IMR-90 (cell line): ENCODE results near the gene STX8. TPM values are rescaled to one million over a fixed set of nuclear protein-coding genes. Genes with fewer than 3 reads are reported as not detected.
A peak's percentile ranks its signal among the peaks of the same experiment; 100 is the strongest.

Experiments used
- ATAC-seq: fragments of 200-7000 bp; cut with Tn5 transposase; 2 replicates; pipeline ENCODE4 v1.9.1; 2020; ENCODE audit warnings: low read depth, mild to moderate bottlenecking, moderate library complexity
- BruUV-seq: library from RNA; stranded (reverse); fragments of 400-500 nt; replicated peaks from 2 replicates; lab custom pipeline; 2021; lab: Mats Ljungman, UMichigan
- CTCF ChIA-PET: fragments of 300-600 bp; formaldehyde crosslinking; extraction: SDS; loops from one replicate; lab custom pipeline; 2021; ENCODE audit warnings: antibody characterized with exemption; lab: Yijun Ruan, JAX
- POLR2A ChIA-PET: fragments of 300-600 bp; sonication (Branson Sonifier 250); formaldehyde crosslinking; loops from one replicate; lab custom pipeline; 2022; ENCODE audit warnings: antibody characterized with exemption; ENCODE audit not compliant: unreplicated experiment; lab: Charles Lee
- DNase-seq: peaks from one replicate; pipeline ENCODE4 v3.0.0; 2013
- H2AFZ ChIP-seq: replicated peaks from 2 replicates; pipeline ENCODE3; 2013; ENCODE audit warnings: low read length, mild to moderate bottlenecking; ENCODE audit not compliant: poor library complexity
- H2AK5ac ChIP-seq: 2 replicates; pipeline ENCODE4 v1.6.1; 2013; ENCODE audit warnings: low read depth, low read length, inconsistent platforms
- H2AK9ac ChIP-seq: replicated peaks from 2 replicates; pipeline ENCODE3; 2013; ENCODE audit warnings: mild to moderate bottlenecking, low read depth, low read length, moderate library complexity; ENCODE audit not compliant: poor library complexity
- H2BK120ac ChIP-seq: 2 replicates; pipeline ENCODE4 v1.6.1; 2013; ENCODE audit warnings: low read depth, low read length, inconsistent platforms
- H2BK15ac ChIP-seq: 3 replicates; pipeline ENCODE4 v1.6.1; 2013; ENCODE audit warnings: low read depth, low read length, inconsistent platforms
- H2BK20ac ChIP-seq: 2 replicates; pipeline ENCODE4 v1.6.1; 2013; ENCODE audit warnings: low read depth, mild to moderate bottlenecking, inconsistent platforms, low read length, moderate library complexity
- H2BK5ac ChIP-seq: 2 replicates; pipeline ENCODE4 v1.6.1; 2013; ENCODE audit warnings: mild to moderate bottlenecking, low read depth, low read length, inconsistent platforms; ENCODE audit not compliant: poor library complexity, severe bottlenecking
- H3K14ac ChIP-seq: replicated peaks from 2 replicates; pipeline ENCODE4 v1.6.1; 2013; ENCODE audit warnings: low read depth, low read length, inconsistent platforms
- H3K18ac ChIP-seq: 2 replicates; pipeline ENCODE4 v1.6.1; 2013; ENCODE audit warnings: low read depth, low read length, control low read depth
- H3K23ac ChIP-seq: 2 replicates; pipeline ENCODE4 v1.6.1; 2013; ENCODE audit warnings: low read depth, low read length, inconsistent platforms
- H3K27ac ChIP-seq: 2 replicates; pipeline ENCODE4 v1.5.1; 2013; ENCODE audit warnings: mild to moderate bottlenecking, control low read depth, low read length; ENCODE audit not compliant: insufficient read depth
- H3K27me3 ChIP-seq: 2 replicates; pipeline ENCODE4 v1.6.1; 2013; ENCODE audit warnings: low read length; ENCODE audit not compliant: control insufficient read depth, insufficient read depth
- H3K36me3 ChIP-seq: 2 replicates; pipeline ENCODE4 v1.6.1; 2013; ENCODE audit warnings: low read length, mixed read lengths; ENCODE audit not compliant: control insufficient read depth, insufficient read depth
- H3K4ac ChIP-seq: 2 replicates; pipeline ENCODE4 v1.6.1; 2013; ENCODE audit warnings: low read depth, low read length, inconsistent platforms
- H3K4me1 ChIP-seq: 2 replicates; pipeline ENCODE4 v1.6.1; 2013; ENCODE audit warnings: low read length, mixed read lengths; ENCODE audit not compliant: control insufficient read depth, insufficient read depth
- H3K4me2 ChIP-seq: 2 replicates; pipeline ENCODE4 v1.6.1; 2013; ENCODE audit warnings: low read depth, mild to moderate bottlenecking, control low read depth, low read length, moderate library complexity
- H3K4me3 ChIP-seq: 2 replicates; pipeline ENCODE4 v1.5.1; 2013; ENCODE audit warnings: low read depth, mild to moderate bottlenecking, control low read depth, low read length, moderate library complexity; ENCODE audit not compliant: insufficient read depth
- H3K56ac ChIP-seq: 2 replicates; pipeline ENCODE4 v1.6.1; 2013; ENCODE audit warnings: low read length, inconsistent platforms; ENCODE audit not compliant: insufficient read depth; ENCODE audit errors: extremely low read depth
- H3K79me1 ChIP-seq, 2 experiments: 2 replicates each; pipeline ENCODE4 v1.6.1; 2013; ENCODE audit warnings: low read length in 2 of 2, inconsistent platforms in 1 of 2, low read depth in 1 of 2
- H3K9ac ChIP-seq: 2 replicates; pipeline ENCODE4 v1.6.1; 2013; ENCODE audit warnings: low read depth, low read length, control low read depth
- H3K9me1 ChIP-seq: 2 replicates; pipeline ENCODE4 v1.6.1; 2013; ENCODE audit warnings: low read length, inconsistent platforms; ENCODE audit not compliant: insufficient read depth
- H3K9me3 ChIP-seq: 2 replicates; pipeline ENCODE4 v1.6.1; 2013; ENCODE audit warnings: low read length; ENCODE audit not compliant: control insufficient read depth, insufficient read depth
- H4K20me1 ChIP-seq: 2 replicates; pipeline ENCODE4 v1.6.1; 2013; ENCODE audit warnings: low read length, inconsistent platforms; ENCODE audit not compliant: insufficient read depth
- H4K5ac ChIP-seq: 2 replicates; pipeline ENCODE4 v1.6.1; 2013; ENCODE audit warnings: mild to moderate bottlenecking, low read depth, low read length, control low read depth
- H4K8ac ChIP-seq, 2 experiments: 2 replicates each; pipeline ENCODE4 v1.6.1; 2013; ENCODE audit warnings: low read depth in 2 of 2, low read length in 2 of 2, control low read depth in 1 of 2, inconsistent platforms in 1 of 2
- H4K91ac ChIP-seq: 2 replicates; pipeline ENCODE4 v1.6.1; 2013; ENCODE audit warnings: low read depth, low read length, inconsistent platforms; ENCODE audit not compliant: insufficient read depth
- CEBPB ChIP-seq: IDR thresholded peaks from 2 replicates; pipeline ENCODE4 v1.6.1; 2012; ENCODE audit warnings: low read depth, low read length, improper control_type of control experiment
- FOS ChIP-seq: fragments of 150-350 bp; IDR thresholded peaks from 2 replicates; pipeline ENCODE4 v1.6.1; 2016; ENCODE audit warnings: low read depth, low read length
- RAD21 ChIP-seq: IDR thresholded peaks from 2 replicates; pipeline ENCODE4 v1.6.1; 2012; ENCODE audit warnings: low read length, improper control_type of control experiment
- WGBS, 2 experiments: methylation state at CpG; one replicate each; pipeline versions ENCODE4 v1.1.5 to v1.1.7; 2013; ENCODE audit warnings: missing lambda C conversion rate in 2 of 2; ENCODE audit not compliant: insufficient read length in 1 of 2; ENCODE audit errors: extremely low coverage in 2 of 2; 5-methylcytosine and 5-hydroxymethylcytosine counted together
- dilution Hi-C: fragments of 300-500 bp; cut with HindIII; formaldehyde crosslinking; loops from one replicate; pipeline ENCODE4 v1.14.3; 2018; ENCODE audit warnings: low sequenced_read_pairs; ENCODE audit not compliant: unreplicated experiment
- in situ Hi-C: fragments of 300-500 bp; cut with MboI; formaldehyde crosslinking; loops from 3 replicates; pipeline ENCODE4 v1.14.3; 2019; ENCODE audit warnings: low sequenced_read_pairs, inconsistent platforms, mixed read lengths
- intact Hi-C: fragments of 100-400 bp; cut with micrococcal nuclease; formaldehyde crosslinking; loops from 2 replicates; pipeline ENCODE4 v1.10.0; 2022
- polyA plus RNA-seq, 3 experiments: library from polyadenylated mRNA; depleted of rRNA; stranded (reverse); fragments of >200 nt; gene quantifications; 2 replicates each; pipeline ENCODE4 v1.2.3, GENCODE V29; 2012; ENCODE audit warnings: low replicate concordance in 1 of 3
- total RNA-seq: library from RNA; depleted of rRNA; stranded (reverse); fragments of >200 nt; gene quantifications from 2 replicates; pipeline ENCODE4 v1.2.3, GENCODE V29; 2012

Gene STX8
- total and polyA plus RNA-seq, 2 of the 4 experiments (the other 2 are of a cell fraction) = 26.5 to 47.0 TPM

GRCh38 chr17:9402590-9403199 lies 172.9 kb downstream of the STX8 start (continued):
- TF ChIP-seq FOS = no peak

GRCh38 chr17:9401434-9401833 lies 174.2 kb downstream of the STX8 start:
- Histone ChIP-seq H3K9me3 (no peaks in the 10 kb centered on the region), H3K18ac (no peak overlapping the region), H2BK120ac (no peak overlapping the region), H3K9me1 (no peaks in the 10 kb centered on the region), H3K56ac (no peak overlapping the region), H4K20me1 (no peaks in the 10 kb centered on the region), H3K79me1 (no peaks in the 10 kb centered on the region), H2AK9ac (no peak overlapping the region), H2BK5ac (no peak overlapping the region), H4K5ac (no peak overlapping the region), H4K8ac (no peak overlapping the region), H3K4me2 (no peak overlapping the region; the same call in 1 of the 2 replicates), H2AFZ (no peak overlapping the region), H3K9ac (no peak overlapping the region), H2BK15ac (no peak overlapping the region), H3K4ac (no peak overlapping the region), H3K4me1 (no peaks in the 10 kb centered on the region; the same call in 1 of the 2 replicates), H3K27ac (no peak overlapping the region), H2AK5ac (no peak overlapping the region), H3K27me3 (no peaks in the 10 kb centered on the region), H3K23ac (no peak overlapping the region), H3K14ac (no peak overlapping the region), H4K91ac (no peak overlapping the region), H3K4me3 (no peak overlapping the region), H2BK20ac (no peak overlapping the region), H3K36me3 (no peaks in the 10 kb centered on the region)
- POLR2A ChIA-PET = interaction anchor here (0.6 kb wide), 2 partner anchors 76 to 130 kb away, joined by 4 to 5 read pairs; no protein-coding TSS in a partner anchor
- WGBS, 2 experiments = no CpG with 5 or more reads among the region's 4 CpGs
- ATAC-seq (peak; percentile 77), DNase-seq (peak; percentile 78)
- TF ChIP-seq RAD21 (no peak), CEBPB (peak; percentile 88)
- no TSS peak for BruUV-seq
- dilution Hi-C loops = loop anchor here (25.0 kb wide), 1 partner anchor 111 kb away; no protein-coding TSS in a partner anchor
- intact Hi-C loops = loop anchor here (5.0 to 10.0 kb wide), 2 partner anchors 57 to 121 kb away; no protein-coding TSS in a partner anchor
- in situ Hi-C loops = no loop called here
- CTCF ChIA-PET = interaction anchor here (0.6 kb wide), 1 partner anchor 16 kb away, joined by 3 read pairs; no protein-coding TSS in a partner anchor
